C4-2B (cell line): Measurements from ENCODE around the gene LY86.

Experiments
- H3K27ac ChIP-seq: fragments of 450-650 bp; 2 replicates; pipeline ENCODE4 v1.5.1; 2017
- CTCF ChIP-seq: fragments of 450-650 bp; conservative IDR thresholded peaks from 2 replicates; pipeline ENCODE4 v1.5.1; 2017; ENCODE audit warnings: mild to moderate bottlenecking
- ZFX ChIP-seq: fragments of 450-650 bp; IDR thresholded peaks from 2 replicates; pipeline ENCODE4 v1.6.1; 2017

The LY86 gene

GRCh38 chr6:6588064-6588923 is at the start of gene LY86:
Gene LY86, plus strand, starts transcription at chr6:6588720. Its CDS starts 15 bp downstream, at chr6:6588735.
- no peak within 1 kb of the TSS for H3K27ac ChIP-seq
- no peak for TF ChIP-seq CTCF
- TF ChIP-seq ZFX, result no peak

GRCh38 chr6:6539036-6539435 is 49.5 kb upstream of the LY86 start:
- TF ChIP-seq CTCF (no peak), ZFX (no peak)
- H3K27ac ChIP-seq, result no peak overlapping the region

GRCh38 chr6:6542357-6542756 is 46.2 kb upstream of the LY86 start:
- no peak for TF ChIP-seq ZFX
- no peak for TF ChIP-seq CTCF

GRCh38 chr6:6543181-6543879 is 45.2 kb upstream of the LY86 start:
- H3K27ac ChIP-seq, result no peak overlapping the region
- TF ChIP-seq ZFX (no peak), CTCF (no peak)

More at GRCh38 chr6:6542357-6542756, 46.2 kb upstream of the LY86 start:
- no peak overlapping the region for H3K27ac ChIP-seq

GRCh38 chr6:6545616-6546317 is 42.8 kb upstream of the LY86 start:
- no peak overlapping the region for H3K27ac ChIP-seq
- no peak for TF ChIP-seq CTCF
- TF ChIP-seq ZFX, result no peak

GRCh38 chr6:6546318-6547109 is 42.0 kb upstream of the LY86 start:
- no peak overlapping the region for H3K27ac ChIP-seq
- no peak for TF ChIP-seq CTCF
- no peak for TF ChIP-seq ZFX
